K562 (cell line): ENCODE data around the gene SCN7A. TPM values are rescaled to one million over a fixed set of nuclear protein-coding genes. Genes with fewer than 3 reads are reported as not detected.
A peak's percentile ranks its signal among the peaks of the same experiment; 100 is the strongest.

Source experiments
- ATAC-seq: fragments of 200-7000 bp; cut with Tn5 transposase; 3 replicates; pipeline ENCODE4 v1.9.1; 2020; ENCODE audit warnings: moderate library complexity
- BruUV-seq: library from RNA; stranded (reverse); fragments of 400-500 nt; replicated peaks from 2 replicates; lab custom pipeline; 2021; lab: Mats Ljungman, UMichigan
- CTCF ChIA-PET: fragments of 300-600 bp; formaldehyde crosslinking; extraction: SDS; loops from one replicate; lab custom pipeline; 2021; ENCODE audit warnings: low intra/inter-chr PET ratio; lab: Yijun Ruan, JAX
- POLR2A ChIA-PET: fragments of 300-600, 350-650 bp; sonication (Branson Sonifier 250); formaldehyde crosslinking; extraction: SDS; loops from one replicate; lab custom pipeline; 2021; ENCODE audit warnings: antibody characterized with exemption, inconsistent platforms; lab: Yijun Ruan, JAX
- DNase-seq, 4 experiments: peaks; one replicate each; pipeline versions ENCODE4 v3.0.0 to v3.0.0-alpha.2; 2011 to 2018; ENCODE audit warnings: low spot score in 3 of 4, mixed read lengths in 3 of 4; ENCODE audit errors: extremely low read depth in 1 of 4
- FAIRE-seq: peaks from 2 replicates; lab custom pipeline; 2011; peaks lifted over from hg19 to GRCh38; lab: Jason Lieb, UNC
- H2AFZ ChIP-seq: 2 replicates; pipeline ENCODE4 v1.6.0; 2011; ENCODE audit warnings: low read depth, low read length, control low read depth, inconsistent platforms
- H3K27ac ChIP-seq: fragments of 200-600 bp; 3 replicates; pipeline ENCODE4 v1.8.0; 2011; ENCODE audit warnings: low read depth, mild to moderate bottlenecking, control low read depth, inconsistent platforms, low read length, moderate library complexity, mixed read lengths; ENCODE audit errors: extremely low read depth
- H3K27me3 ChIP-seq, 2 experiments: fragments of 300-600 bp in 1 of 2; 2 replicates in 1 of 2; 3 replicates in 1 of 2; pipeline versions ENCODE4 v1.6.0 to v1.8.0; 2011; ENCODE audit warnings: inconsistent platforms in 2 of 2, low read length in 2 of 2, mild to moderate bottlenecking in 1 of 2, mixed read lengths in 1 of 2, moderate library complexity in 1 of 2; ENCODE audit not compliant: control insufficient read depth in 2 of 2, insufficient read depth in 2 of 2
- H3K36me3 ChIP-seq: fragments of 300-600 bp; 3 replicates; pipeline ENCODE4 v1.8.0; 2011; ENCODE audit warnings: mild to moderate bottlenecking, low read length, inconsistent platforms; ENCODE audit not compliant: control insufficient read depth, insufficient read depth
- H3K4me1 ChIP-seq, 2 experiments: fragments of 200-600 bp in 1 of 2; replicated peaks in 1 of 2; 2 replicates in 1 of 2; 3 replicates in 1 of 2; pipeline versions ENCODE4 v1.5.1 to v1.8.0; 2011; ENCODE audit warnings: inconsistent platforms in 2 of 2, low read length in 2 of 2, mild to moderate bottlenecking in 1 of 2, mixed read lengths in 1 of 2, moderate library complexity in 1 of 2; ENCODE audit not compliant: control insufficient read depth in 2 of 2, insufficient read depth in 2 of 2
- H3K4me2 ChIP-seq: 2 replicates; pipeline ENCODE4 v1.6.1; 2011; ENCODE audit warnings: low read length, control low read depth, inconsistent platforms, mixed read lengths; ENCODE audit not compliant: insufficient read depth
- H3K4me3 ChIP-seq: fragments of 200-600 bp; sonication (generic), shearing (Covaris generic); 2 replicates; pipeline ENCODE4 v1.5.1; 2016; ENCODE audit warnings: control low read depth, inconsistent platforms
- H3K79me2 ChIP-seq: fragments of 200-600 bp; 3 replicates; pipeline ENCODE4 v1.8.0; 2011; ENCODE audit warnings: low read length, inconsistent platforms; ENCODE audit not compliant: control insufficient read depth, insufficient read depth
- H3K9ac ChIP-seq, 2 experiments: 2 replicates each; pipeline versions ENCODE4 v1.6.0 to v1.6.1; 2011; ENCODE audit warnings: low read depth in 2 of 2, low read length in 2 of 2, control low read depth in 1 of 2, inconsistent platforms in 1 of 2, mild to moderate bottlenecking in 1 of 2, mixed read lengths in 1 of 2; ENCODE audit not compliant: insufficient read depth in 1 of 2
- H3K9me1 ChIP-seq: one replicate; pipeline ENCODE4 v1.6.0; 2011; ENCODE audit warnings: inconsistent platforms, mild to moderate bottlenecking, low read length, moderate library complexity; ENCODE audit not compliant: control insufficient read depth, insufficient read depth
- H3K9me3 ChIP-seq: replicated peaks from 2 replicates; pipeline ENCODE4 v1.5.1; 2011; ENCODE audit warnings: low read depth, low read length, inconsistent platforms; ENCODE audit not compliant: control insufficient read depth, insufficient read depth
- H4K20me1 ChIP-seq: replicated peaks from 2 replicates; pipeline ENCODE4 v1.6.1; 2011; ENCODE audit warnings: low read length, inconsistent platforms, mixed read lengths; ENCODE audit not compliant: control insufficient read depth, insufficient read depth
- CBX1 ChIP-seq: sonication (generic); IDR thresholded peaks from 2 replicates; pipeline ENCODE4 v1.6.1; 2016; ENCODE audit warnings: antibody characterized with exemption, low read depth, mild to moderate bottlenecking
- DEAF1 ChIP-seq: fragments of 450-650 bp; formaldehyde crosslinking; IDR thresholded peaks from 2 replicates; pipeline ENCODE4 v1.4.0; 2020; ENCODE audit warnings: mild to moderate bottlenecking, moderate library complexity
- ETS2 ChIP-seq: IDR thresholded peaks from 2 replicates; pipeline ENCODE4 v1.6.1; 2016; ENCODE audit warnings: borderline replicate concordance, missing genetic modification characterization, mild to moderate bottlenecking, moderate library complexity, missing compliant biosample characterization; ENCODE audit not compliant: poor library complexity, severe bottlenecking
- GABPA ChIP-seq: fragments of 200-800 bp; sonication (Bioruptor generic); conservative IDR thresholded peaks from 2 replicates; pipeline ENCODE4 v1.6.1; 2016; ENCODE audit warnings: low read depth, missing genetic modification characterization, missing compliant biosample characterization
- MLLT1 ChIP-seq, 2 experiments: fragments of 450-650 bp; IDR thresholded peaks; 2 replicates each; pipeline ENCODE4 v1.6.1; 2016
- PHF21A ChIP-seq: fragments of 450-650 bp; IDR thresholded peaks from 2 replicates; pipeline ENCODE4 v1.6.1; 2017; ENCODE audit warnings: low read depth, borderline replicate concordance
- PYGO2 ChIP-seq: fragments of 450-650 bp; IDR thresholded peaks from 2 replicates; pipeline ENCODE4 v1.6.1; 2016; ENCODE audit warnings: mild to moderate bottlenecking, missing genetic modification characterization, moderate library complexity, missing compliant biosample characterization
- SRSF7 ChIP-seq: fragments of 200-400 bp; formaldehyde crosslinking; optimal IDR thresholded peaks from 2 replicates; pipeline ENCODE3; 2017; ENCODE audit warnings: mild to moderate bottlenecking, low read depth, low read length
- TBP ChIP-seq: optimal IDR thresholded peaks from 2 replicates; pipeline ENCODE3; 2011; ENCODE audit warnings: low read depth, low read length, improper control_type of control experiment
- ZFX ChIP-seq: sonication (generic); formaldehyde crosslinking; IDR thresholded peaks from 2 replicates; pipeline ENCODE4 v1.8.0; 2022; ENCODE audit warnings: mild to moderate bottlenecking, missing genetic modification reagents, moderate library complexity
- whole genome bisulfite sequencing: fragments of 100-300 bp; shearing (Covaris generic); methylation state at CpG from one replicate; pipeline ENCODE4 v1.1.6; 2016; ENCODE audit warnings: low coverage, mixed read lengths; ENCODE audit not compliant: insufficient coverage; ENCODE audit errors: missing lambda C conversion rate; 5-methylcytosine and 5-hydroxymethylcytosine counted together
- in situ Hi-C: fragments of 300-500 bp; cut with MboI; formaldehyde crosslinking; loops from 4 replicates; pipeline ENCODE4 v1.15.0; 2018; ENCODE audit warnings: inconsistent platforms, mixed read lengths
- intact Hi-C: fragments of 100-400 bp; cut with micrococcal nuclease; formaldehyde crosslinking; loops from 2 replicates; pipeline ENCODE4 v1.14.2; 2022
- polyA plus RNA-seq, 8 experiments: library from polyadenylated mRNA; depleted of rRNA in 4 of 8; stranded (reverse) in 5 of 8; unstranded in 3 of 8; fragments of >200 nt; fragmentation: Nextera tagmentation in 2 of 8; fragmentation: Illumina TruSeq in 1 of 8; extraction: Ambion mirVana in 2 of 8; extraction: Trizol in 1 of 8; gene quantifications; 2 replicates each; pipeline versions ENCODE4 v1.2.1 to v1.2.3, GENCODE V29; 2011 to 2014; ENCODE audit warnings: inconsistent platforms in 1 of 8, missing spikeins in 1 of 8
- total RNA-seq, 7 experiments: library from RNA; depleted of rRNA in 6 of 7; stranded (reverse); fragments of >200 nt in 6 of 7; fragmentation: Illumina TruSeq in 2 of 7; extraction: Trizol in 2 of 7; gene quantifications; 2 replicates each; pipeline versions ENCODE4 v1.2.1 to v1.2.3, GENCODE V29; 2011 to 2021; ENCODE audit warnings: low replicate concordance in 1 of 7

Gene SCN7A
- total and polyA plus RNA-seq, 9 of the 15 experiments (the other 6 are each of a cell fraction or from before 2014, with no cell fraction given) = under 0.01 to 0.05 (median 0.03) TPM; not detected in 3

- Histone ChIP-seq H2AFZ (peak overlapping the region; percentile 6; the same call in 1 of the 2 replicates), H3K4me1 (no peaks in the 10 kb centered on the region), H3K79me2 (no peaks in the 10 kb centered on the region), H3K27ac (no peak overlapping the region), H4K20me1 (no peaks in the 10 kb centered on the region), H3K36me3 (no peaks in the 10 kb centered on the region), H3K27me3 (no peaks in the 10 kb centered on the region), H3K4me2 (no peak overlapping the region), H3K9me1 (no peaks in the 10 kb centered on the region), H3K9ac (no peak overlapping the region), H3K4me3 (no peak overlapping the region), H3K9me3 (no peaks in the 10 kb centered on the region)
- ATAC-seq = peak; percentile 53
- in situ Hi-C loops (loop anchor here (25.0 kb wide), 1 partner anchor 488 kb away; no protein-coding TSS in a partner anchor), intact Hi-C loops (loop anchor here (10.0 kb wide), 1 partner anchor 470 kb away; the partner anchor contains the start of gene TTC21B)
- no peak for FAIRE-seq
- no peak for DNase-seq
- TF ChIP-seq TBP (no peak), ZFX (CRISPR knock-in tag) (no peak), SRSF7 (no peak), GABPA (tag) (no peak), ETS2 (no peak)
- no TSS peak for BruUV-seq
- WGBS = 10% methylated on average over 5 of the region's 5 CpGs
- CTCF ChIA-PET = no interaction called here
- POLR2A ChIA-PET = interaction anchor here (0.7 to 1.4 kb wide), 3 partner anchors 8 to 125 kb away, joined by 3 to 4 read pairs (median 3); no protein-coding TSS in a partner anchor
Observed at GRCh38 chr2:166424841-166425240, 69.2 kb downstream of the SCN7A start.

- no peaks in the 10 kb centered on the region for H3K27me3 ChIP-seq
- ChIA-PET POLR2A (no interaction called here), CTCF (interaction anchor here (0.6 to 3.5 kb wide), 5 partner anchors 58 to 362 kb away, joined by 3 to 19 read pairs (median 6); no protein-coding TSS in a partner anchor)
- in situ Hi-C loops (loop anchor here (10.0 to 25.0 kb wide), 2 partner anchors 235 to 482 kb away; no protein-coding TSS in a partner anchor), intact Hi-C loops (loop anchor here (1.0 to 5.0 kb wide), 7 partner anchors 58 to 1427 kb away; no protein-coding TSS in a partner anchor)
- H3K4me3 ChIP-seq = no peak overlapping the region
- FAIRE-seq = peak; percentile 46
- no peaks in the 10 kb centered on the region for H3K79me2 ChIP-seq
- WGBS = 3% methylated on average over 2 of the region's 2 CpGs
- H3K9me1 ChIP-seq = no peaks in the 10 kb centered on the region
- no peaks in the 10 kb centered on the region for H3K4me1 ChIP-seq
- peak; percentile 86 for ATAC-seq
- H3K9me3 ChIP-seq = no peaks in the 10 kb centered on the region
- no TSS peak for BruUV-seq
- no peak overlapping the region for H3K4me2 ChIP-seq
- H3K27ac ChIP-seq = no peak overlapping the region
- H3K9ac ChIP-seq = no peak overlapping the region
- H3K36me3 ChIP-seq = no peaks in the 10 kb centered on the region
- peak overlapping the region; percentile 43 for H2AFZ ChIP-seq
- H4K20me1 ChIP-seq = no peaks in the 10 kb centered on the region
- DNase-seq = peak in 2 of 4 experiments; percentile 27 to 68
- TF ChIP-seq MLLT1 (IDR thresholded peaks at IDR 0.05) = no peak
- TF ChIP-seq PHF21A = no peak
- peak; percentile 91 for TF ChIP-seq DEAF1 (CRISPR knock-in tag)
- no peak for TF ChIP-seq PYGO2
- no peak for TF ChIP-seq CBX1
Observed at GRCh38 chr2:166419616-166419934, 74.5 kb downstream of the SCN7A start.
